Erythroblast (primary cell): ENCODE data around the gene FOXS1.

Experiments used
- GATA1 ChIP-seq: IDR thresholded peaks from 2 replicates; pipeline ENCODE4 v1.6.1; 2011; ENCODE audit warnings: low read depth, mild to moderate bottlenecking, control low read depth, low read length, moderate library complexity
- POLR2A ChIP-seq: IDR thresholded peaks from 2 replicates; pipeline ENCODE4 v1.6.1; 2011; ENCODE audit warnings: mild to moderate bottlenecking, low read length

DNA sequence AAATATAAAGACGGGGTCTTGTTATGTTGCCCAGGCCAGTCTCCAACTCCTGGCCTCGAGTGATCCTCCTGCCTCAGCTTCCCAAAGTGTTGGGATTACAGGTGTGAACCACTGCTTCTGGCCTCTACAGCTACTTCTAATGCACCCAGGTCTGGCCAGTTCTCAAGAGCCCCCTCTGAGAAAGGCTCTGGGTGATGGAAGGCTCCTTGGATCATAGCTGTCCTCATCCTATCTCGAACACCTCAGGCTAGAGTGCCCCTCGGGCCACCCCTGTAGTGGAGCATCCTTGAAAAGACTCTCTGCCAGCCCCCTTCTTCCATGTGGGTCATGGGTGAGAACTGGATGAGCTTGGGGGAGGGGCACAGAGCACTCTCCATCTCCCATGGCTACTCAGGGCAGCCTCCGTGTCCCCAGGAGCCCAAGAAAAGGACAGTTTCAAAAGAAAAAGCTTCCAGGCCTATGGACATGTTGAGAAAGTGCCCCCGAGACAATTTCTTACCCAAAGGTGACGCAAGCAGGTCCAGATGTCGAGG, 27.0 kb downstream of the FOXS1 start:
- TF ChIP-seq POLR2A (no peak), GATA1 (no peak)
